ENCODE results near the gene WNT7B. TPM values are rescaled to one million over a fixed set of nuclear protein-coding genes. Genes with fewer than 3 reads are reported as not detected.

The WNT7B gene
- total RNA-seq, 1 experiment from 2014 or later, result not detected

- peaks cover 17% of the 10 kb centered on the region for H3K27me3 ChIP-seq (replicated peaks; ENCODE audit: insufficient read depth, low read depth, low read length, poor library complexity)
- no peak for TF ChIP-seq CTCF (conservative IDR thresholded peaks at IDR 0.05; ENCODE audit: low read depth, low read length)
- TF ChIP-seq EZH2 (IDR thresholded peaks at IDR 0.05; ENCODE audit: borderline replicate concordance, low read depth, low read length, poor library complexity, severe bottlenecking), result no peak
- H3K4me3 ChIP-seq (ENCODE audit: low read depth, low read length, poor library complexity, severe bottlenecking), result no peak overlapping the region
- BruUV-seq (replicated peaks), result no TSS peak
- no peaks in the 10 kb centered on the region for H3K9me3 ChIP-seq (ENCODE audit: low read depth, low read length, poor library complexity, severe bottlenecking)
- intact Hi-C loops (cut with micrococcal nuclease; ENCODE audit: unreplicated experiment), result no loop called here
- H3K4me1 ChIP-seq (ENCODE audit: insufficient read depth, low read length, poor library complexity, severe bottlenecking), result no peaks in the 10 kb centered on the region
- DNase-seq (ENCODE audit: low spot score), result no peak
- CTCF ChIA-PET, result no interaction called here
- POLR2A ChIA-PET (ENCODE audit: low non-redundant PET), result no interaction called here
- no peak overlapping the region for H3K27ac ChIP-seq (ENCODE audit: low read depth, low read length, poor library complexity, severe bottlenecking)
- no peaks in the 10 kb centered on the region for H3K36me3 ChIP-seq (ENCODE audit: insufficient read depth, low read length, poor library complexity, severe bottlenecking)
Observed at GRCh38 chr22:45878901-45879551, 97.9 kb downstream of the WNT7B start.

- Histone ChIP-seq H3K27me3 (replicated peaks; ENCODE audit: insufficient read depth, low read depth, low read length, poor library complexity) (peaks cover 17% of the 10 kb centered on the region), H3K4me3 (ENCODE audit: low read depth, low read length, poor library complexity, severe bottlenecking) (no peak overlapping the region), H3K4me1 (ENCODE audit: insufficient read depth, low read length, poor library complexity, severe bottlenecking) (no peaks in the 10 kb centered on the region), H3K9me3 (ENCODE audit: low read depth, low read length, poor library complexity, severe bottlenecking) (peaks cover 4% of the 10 kb centered on the region), H3K36me3 (ENCODE audit: insufficient read depth, low read length, poor library complexity, severe bottlenecking) (no peaks in the 10 kb centered on the region), H3K27ac (ENCODE audit: low read depth, low read length, poor library complexity, severe bottlenecking) (no peak overlapping the region)
- BruUV-seq (replicated peaks), result no TSS peak
- CTCF ChIA-PET, result no interaction called here
- intact Hi-C loops (cut with micrococcal nuclease; ENCODE audit: unreplicated experiment), result no loop called here
- no peak for TF ChIP-seq CTCF (conservative IDR thresholded peaks at IDR 0.05; ENCODE audit: low read depth, low read length)
- no peak for TF ChIP-seq EZH2 (IDR thresholded peaks at IDR 0.05; ENCODE audit: borderline replicate concordance, low read depth, low read length, poor library complexity, severe bottlenecking)
- POLR2A ChIA-PET (ENCODE audit: low non-redundant PET), result no interaction called here
- DNase-seq (ENCODE audit: low spot score), result no peak
Observed at GRCh38 chr22:45878051-45878781, 98.7 kb downstream of the WNT7B start.

- H3K9me3 ChIP-seq (ENCODE audit: low read depth, low read length, poor library complexity, severe bottlenecking), result peaks cover 9% of the 10 kb centered on the region
- no peaks in the 10 kb centered on the region for H3K36me3 ChIP-seq (ENCODE audit: insufficient read depth, low read length, poor library complexity, severe bottlenecking)
- intact Hi-C loops (cut with micrococcal nuclease; ENCODE audit: unreplicated experiment), result no loop called here
- ChIA-PET CTCF (no interaction called here), POLR2A (ENCODE audit: low non-redundant PET) (no interaction called here)
- no peak overlapping the region for H3K27ac ChIP-seq (ENCODE audit: low read depth, low read length, poor library complexity, severe bottlenecking)
- BruUV-seq (replicated peaks), result no TSS peak
- DNase-seq (ENCODE audit: low spot score), result no peak
- no peak overlapping the region for H3K4me3 ChIP-seq (ENCODE audit: low read depth, low read length, poor library complexity, severe bottlenecking)
- peaks cover 17% of the 10 kb centered on the region for H3K27me3 ChIP-seq (replicated peaks; ENCODE audit: insufficient read depth, low read depth, low read length, poor library complexity)
- no peaks in the 10 kb centered on the region for H3K4me1 ChIP-seq (ENCODE audit: insufficient read depth, low read length, poor library complexity, severe bottlenecking)
- TF ChIP-seq EZH2 (IDR thresholded peaks at IDR 0.05; ENCODE audit: borderline replicate concordance, low read depth, low read length, poor library complexity, severe bottlenecking) (no peak), CTCF (conservative IDR thresholded peaks at IDR 0.05; ENCODE audit: low read depth, low read length) (no peak)
Observed at GRCh38 chr22:45877651-45878050, 99.3 kb downstream of the WNT7B start.
